GM19463 (cell line): ENCODE results near the gene VASH2.
"Not testable (repeated sequence)": the region's sequence is repeated elsewhere in the genome, so short reads cannot be mapped to it uniquely, and the experiment has no call there.

Experiments used
- ATAC-seq: cut with Tn5 transposase; IDR thresholded peaks from one replicate; pipeline ENCODE4 v1.9.1; 2021; ENCODE audit warnings: mild to moderate bottlenecking, moderate library complexity; ENCODE audit not compliant: unreplicated experiment

Gene VASH2

GRCh38 chr1:213017447-213018273 lies 67.3 kb downstream of the VASH2 start:
- no peak for ATAC-seq

- no peak for ATAC-seq
Observed at GRCh38 chr1:213019450-213019849, 69.1 kb downstream of the VASH2 start.

- no peak for ATAC-seq
Observed at GRCh38 chr1:213020016-213020415, 69.7 kb downstream of the VASH2 start.

- not testable (repeated sequence) for ATAC-seq
Observed at GRCh38 chr1:213027024-213027423, 76.7 kb downstream of the VASH2 start.

- ATAC-seq: no peak
Observed at GRCh38 chr1:213032651-213033050, 82.3 kb downstream of the VASH2 start.

- ATAC-seq: no peak
Observed at GRCh38 chr1:213034713-213035112, 84.4 kb downstream of the VASH2 start.

- ATAC-seq: no peak
Observed at GRCh38 chr1:213035573-213035972, 85.2 kb downstream of the VASH2 start.
